ENCODE results near the gene MBOAT2. TPM values are rescaled to one million over a fixed set of nuclear protein-coding genes. Genes with fewer than 3 reads are reported as not detected.

MBOAT2 gene
- total and polyA plus RNA-seq, 4 donors, result 9.0 to 72.9 (median 16.8) TPM

DNA sequence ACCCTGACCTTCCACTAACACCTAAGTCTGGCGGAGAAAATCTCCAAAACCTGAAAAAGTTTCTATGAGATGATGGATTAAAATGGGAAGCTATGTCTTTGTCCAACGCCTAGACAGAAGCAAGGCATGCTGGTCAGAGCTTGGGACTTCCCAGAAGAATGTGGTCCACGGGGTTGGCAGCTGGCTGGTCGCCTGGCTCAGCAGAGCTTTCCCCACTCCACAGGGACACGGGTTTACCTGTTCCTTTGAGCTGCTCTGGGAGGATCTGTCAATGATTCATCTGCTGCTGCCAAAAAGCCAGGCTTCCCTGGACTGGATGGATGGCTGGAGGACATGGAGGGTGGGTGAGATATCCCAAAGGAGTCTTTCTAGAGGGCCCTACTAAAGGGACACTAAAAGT is 10.8 kb downstream of the MBOAT2 start:
- ATAC-seq (ENCODE audit: insufficient read depth, low FRiP score) (no peak), DNase-seq (no peak)
- 71 to 82% methylated on average over 5 of the region's 5 CpGs for WGBS, 2 donors

DNA sequence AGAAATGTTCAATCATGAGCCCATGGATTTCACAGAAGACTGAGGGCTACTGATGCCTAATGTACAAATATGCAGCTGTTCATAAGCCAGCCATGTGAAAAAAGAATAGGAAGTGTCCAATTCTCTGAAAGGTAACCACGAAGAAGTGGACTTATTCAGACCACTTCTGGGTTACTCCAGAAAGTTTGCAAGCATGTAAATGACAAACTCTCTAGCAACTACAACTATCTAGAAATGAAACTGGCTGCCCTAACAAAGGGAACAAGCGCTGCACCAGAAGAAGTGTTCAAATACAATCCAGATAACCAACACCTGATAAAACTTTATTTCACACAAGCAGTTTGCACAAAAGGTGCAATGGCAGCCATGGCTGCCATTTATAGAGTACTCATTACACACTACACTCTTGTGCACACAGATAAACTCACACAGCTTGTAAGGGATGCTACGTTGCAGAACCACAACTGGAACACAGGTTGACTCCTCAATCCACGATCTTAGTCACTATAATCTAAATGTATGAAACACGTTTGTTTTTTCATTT is 13.9 kb downstream of the MBOAT2 start:
- DNase-seq (no peak), ATAC-seq (ENCODE audit: insufficient read depth, low FRiP score) (no peak)
- Histone ChIP-seq H3K9me3 (ENCODE audit: control insufficient read depth in 4 of 4, insufficient read depth in 3 of 4, low read length in 3 of 4) (no peaks in the 10 kb centered on the region), H3K27me3 (ENCODE audit: control insufficient read depth in 3 of 3, insufficient read depth in 3 of 3, low read length in 2 of 3) (no peaks in the 10 kb centered on the region), H3K4me1 (ENCODE audit: control insufficient read depth in 5 of 5, insufficient read depth in 5 of 5, low read length in 5 of 5) (peaks cover 0 to 12% (median 6%) of the 10 kb centered on the region in 5 donors), H3K36me3 (ENCODE audit: control insufficient read depth in 4 of 4, insufficient read depth in 4 of 4, low read length in 4 of 4) (no peaks in the 10 kb centered on the region), H3K4me3 (no peak overlapping the region), H3K9ac (ENCODE audit: insufficient read depth in 1 of 2, low read length in 2 of 2) (no peak overlapping the region), H3K27ac (ENCODE audit: low read depth in 1 of 2, low read length in 1 of 2) (no peak overlapping the region)
- 72 to 76% methylated on average over 5 of the region's 5 CpGs for WGBS, 2 donors
- TF ChIP-seq, protein P1, sequence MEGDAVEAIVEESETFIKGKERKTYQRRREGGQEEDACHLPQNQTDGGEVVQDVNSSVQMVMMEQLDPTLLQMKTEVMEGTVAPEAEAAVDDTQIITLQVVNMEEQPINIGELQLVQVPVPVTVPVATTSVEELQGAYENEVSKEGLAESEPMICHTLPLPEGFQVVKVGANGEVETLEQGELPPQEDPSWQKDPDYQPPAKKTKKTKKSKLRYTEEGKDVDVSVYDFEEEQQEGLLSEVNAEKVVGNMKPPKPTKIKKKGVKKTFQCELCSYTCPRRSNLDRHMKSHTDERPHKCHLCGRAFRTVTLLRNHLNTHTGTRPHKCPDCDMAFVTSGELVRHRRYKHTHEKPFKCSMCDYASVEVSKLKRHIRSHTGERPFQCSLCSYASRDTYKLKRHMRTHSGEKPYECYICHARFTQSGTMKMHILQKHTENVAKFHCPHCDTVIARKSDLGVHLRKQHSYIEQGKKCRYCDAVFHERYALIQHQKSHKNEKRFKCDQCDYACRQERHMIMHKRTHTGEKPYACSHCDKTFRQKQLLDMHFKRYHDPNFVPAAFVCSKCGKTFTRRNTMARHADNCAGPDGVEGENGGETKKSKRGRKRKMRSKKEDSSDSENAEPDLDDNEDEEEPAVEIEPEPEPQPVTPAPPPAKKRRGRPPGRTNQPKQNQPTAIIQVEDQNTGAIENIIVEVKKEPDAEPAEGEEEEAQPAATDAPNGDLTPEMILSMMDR (IDR thresholded peaks at IDR 0.05; ENCODE audit: control extremely low read depth, extremely low read depth), result no peak

More for the DNA sequence above, 10.8 kb downstream of the MBOAT2 start:
- H3K9ac ChIP-seq (ENCODE audit: insufficient read depth in 1 of 2, low read length in 2 of 2), result no peak overlapping the region
- H3K27ac ChIP-seq (ENCODE audit: low read depth in 1 of 2, low read length in 1 of 2), result no peak overlapping the region
- no peaks in the 10 kb centered on the region for H3K36me3 ChIP-seq (ENCODE audit: control insufficient read depth in 4 of 4, insufficient read depth in 4 of 4, low read length in 4 of 4)
- TF ChIP-seq, protein P1 (IDR thresholded peaks at IDR 0.05; ENCODE audit: control extremely low read depth, extremely low read depth), result no peak
- no peak overlapping the region for H3K4me3 ChIP-seq
- no peaks in the 10 kb centered on the region for H3K9me3 ChIP-seq (ENCODE audit: control insufficient read depth in 4 of 4, insufficient read depth in 3 of 4, low read length in 3 of 4)
- peaks cover 0 to 15% (median 10%) of the 10 kb centered on the region in 5 donors for H3K4me1 ChIP-seq (ENCODE audit: control insufficient read depth in 5 of 5, insufficient read depth in 5 of 5, low read length in 5 of 5)
- no peaks in the 10 kb centered on the region for H3K27me3 ChIP-seq (ENCODE audit: control insufficient read depth in 3 of 3, insufficient read depth in 3 of 3, low read length in 2 of 3)

DNA sequence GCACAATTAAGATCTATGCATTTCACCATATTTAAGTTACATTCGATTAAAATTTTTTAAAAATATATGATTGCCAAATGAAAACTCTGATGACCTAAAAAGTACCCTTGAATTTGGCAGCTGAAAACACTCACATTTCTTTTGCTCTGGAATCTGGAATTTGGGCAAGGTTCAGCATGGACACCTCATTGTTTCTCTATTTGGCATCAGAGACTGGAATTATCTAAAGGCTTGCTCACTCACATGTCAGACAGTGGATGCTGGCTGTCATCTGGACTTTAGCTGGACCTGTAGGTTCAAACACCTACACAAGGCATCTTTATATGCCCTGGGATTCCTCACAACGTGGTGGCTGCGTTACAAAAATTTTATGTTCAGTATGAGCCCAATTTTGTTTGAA is 16.1 kb downstream of the MBOAT2 start:
- ATAC-seq (ENCODE audit: insufficient read depth, low FRiP score), result no peak

More for the DNA sequence above, 16.1 kb downstream of the MBOAT2 start:
- Histone ChIP-seq H3K9ac (ENCODE audit: insufficient read depth in 1 of 2, low read length in 2 of 2) (no peak overlapping the region), H3K4me1 (ENCODE audit: control insufficient read depth in 5 of 5, insufficient read depth in 5 of 5, low read length in 5 of 5) (peaks cover 0 to 3% (median 2%) of the 10 kb centered on the region in 5 donors), H3K27me3 (ENCODE audit: control insufficient read depth in 3 of 3, insufficient read depth in 3 of 3, low read length in 2 of 3) (no peaks in the 10 kb centered on the region), H3K27ac (ENCODE audit: low read depth in 1 of 2, low read length in 1 of 2) (no peak overlapping the region), H3K36me3 (ENCODE audit: control insufficient read depth in 4 of 4, insufficient read depth in 4 of 4, low read length in 4 of 4) (no peaks in the 10 kb centered on the region), H3K4me3 (no peak overlapping the region), H3K9me3 (ENCODE audit: control insufficient read depth in 4 of 4, insufficient read depth in 3 of 4, low read length in 3 of 4) (no peaks in the 10 kb centered on the region)
- TF ChIP-seq, protein P1 (IDR thresholded peaks at IDR 0.05; ENCODE audit: control extremely low read depth, extremely low read depth), result no peak
- 76 to 79% methylated on average over 3 of the region's 3 CpGs for WGBS, 2 donors
- peak in 2 of 3 donors; percentile 37 to 51 for DNase-seq

Data from lung (tissue), 12 donors.